ENCODE data around the gene ZNF618.
"Not testable (repeated sequence)": the region's sequence is repeated elsewhere in the genome, so short reads cannot be mapped to it uniquely, and the experiment has no call there.

The ZNF618 gene

GRCh38 chr9:114028646-114029045 lies 152.5 kb downstream of the ZNF618 start:
- DNase-seq (ENCODE audit: low read depth): no peak

GRCh38 chr9:114029311-114030170 lies 153.4 kb downstream of the ZNF618 start:
- no peak overlapping the region for H3K4me3 ChIP-seq (ENCODE audit: low read depth, low read length)
- no peak for DNase-seq (ENCODE audit: low read depth)

More at GRCh38 chr9:114028646-114029045, 152.5 kb downstream of the ZNF618 start:
- H3K4me3 ChIP-seq (ENCODE audit: low read depth, low read length): no peak overlapping the region

- no peak overlapping the region for H3K4me3 ChIP-seq (ENCODE audit: low read depth, low read length)
- no peak for DNase-seq (ENCODE audit: low read depth)
Measured at GRCh38 chr9:114030364-114030763, 154.3 kb downstream of the ZNF618 start.

- no peak for DNase-seq (ENCODE audit: low read depth)
- H3K4me3 ChIP-seq (ENCODE audit: low read depth, low read length): no peak overlapping the region
Measured at GRCh38 chr9:114031037-114031630, 155.0 kb downstream of the ZNF618 start.

GRCh38 chr9:114031948-114032840 lies 156.1 kb downstream of the ZNF618 start:
- DNase-seq (ENCODE audit: low read depth): no peak
- no peak overlapping the region for H3K4me3 ChIP-seq (ENCODE audit: low read depth, low read length)

GRCh38 chr9:114033397-114034103 lies 157.4 kb downstream of the ZNF618 start:
- no peak for DNase-seq (ENCODE audit: low read depth)
- no peak overlapping the region for H3K4me3 ChIP-seq (ENCODE audit: low read depth, low read length)

GRCh38 chr9:114034196-114034595 lies 158.1 kb downstream of the ZNF618 start:
- no peak overlapping the region for H3K4me3 ChIP-seq (ENCODE audit: low read depth, low read length)
- DNase-seq (ENCODE audit: low read depth): no peak

GRCh38 chr9:114034661-114035062 lies 158.6 kb downstream of the ZNF618 start:
- H3K4me3 ChIP-seq (ENCODE audit: low read depth, low read length): no peak overlapping the region
- no peak for DNase-seq (ENCODE audit: low read depth)

- no peak overlapping the region for H3K4me3 ChIP-seq (ENCODE audit: low read depth, low read length)
- no peak for DNase-seq (ENCODE audit: low read depth)
Measured at GRCh38 chr9:114035221-114035844, 159.2 kb downstream of the ZNF618 start.

GRCh38 chr9:114035845-114036801 lies 160.0 kb downstream of the ZNF618 start:
- no peak for DNase-seq (ENCODE audit: low read depth)
- no peak overlapping the region for H3K4me3 ChIP-seq (ENCODE audit: low read depth, low read length)

GRCh38 chr9:114037249-114037648 lies 161.1 kb downstream of the ZNF618 start:
- DNase-seq (ENCODE audit: low read depth): no peak
- no peak overlapping the region for H3K4me3 ChIP-seq (ENCODE audit: low read depth, low read length)

GRCh38 chr9:114037961-114038723 lies 162.0 kb downstream of the ZNF618 start:
- no peak overlapping the region for H3K4me3 ChIP-seq (ENCODE audit: low read depth, low read length)
- DNase-seq (ENCODE audit: low read depth): no peak

GRCh38 chr9:114038724-114039313 lies 162.7 kb downstream of the ZNF618 start:
- no peak overlapping the region for H3K4me3 ChIP-seq (ENCODE audit: low read depth, low read length)
- no peak for DNase-seq (ENCODE audit: low read depth)

- DNase-seq (ENCODE audit: low read depth): no peak
- H3K4me3 ChIP-seq (ENCODE audit: low read depth, low read length): no peak overlapping the region
Measured at GRCh38 chr9:114039484-114039883, 163.4 kb downstream of the ZNF618 start.

- DNase-seq (ENCODE audit: low read depth); H3K4me3 ChIP-seq (ENCODE audit: low read depth, low read length): not testable (repeated sequence)
Measured at GRCh38 chr9:114043660-114044059, 167.6 kb downstream of the ZNF618 start.

GRCh38 chr9:114046237-114046755 lies 170.2 kb downstream of the ZNF618 start:
- DNase-seq (ENCODE audit: low read depth): no peak
- no peak overlapping the region for H3K4me3 ChIP-seq (ENCODE audit: low read depth, low read length)

- DNase-seq (ENCODE audit: low read depth): no peak
- H3K4me3 ChIP-seq (ENCODE audit: low read depth, low read length): no peak overlapping the region
Measured at GRCh38 chr9:114046875-114047274, 170.8 kb downstream of the ZNF618 start.

Measured in skeletal muscle cell (primary cell).